Non-pigmented ciliary epithelial cell (primary cell): ENCODE results near the gene LTB4R.

Source experiments
- DNase-seq: peaks from one replicate; pipeline ENCODE4 v3.0.0-alpha.2; 2010; ENCODE audit warnings: low read depth

Gene LTB4R

GRCh38 chr14:24279301-24280186, 31.8 kb upstream of the LTB4R start:
- no peak for DNase-seq

DNA sequence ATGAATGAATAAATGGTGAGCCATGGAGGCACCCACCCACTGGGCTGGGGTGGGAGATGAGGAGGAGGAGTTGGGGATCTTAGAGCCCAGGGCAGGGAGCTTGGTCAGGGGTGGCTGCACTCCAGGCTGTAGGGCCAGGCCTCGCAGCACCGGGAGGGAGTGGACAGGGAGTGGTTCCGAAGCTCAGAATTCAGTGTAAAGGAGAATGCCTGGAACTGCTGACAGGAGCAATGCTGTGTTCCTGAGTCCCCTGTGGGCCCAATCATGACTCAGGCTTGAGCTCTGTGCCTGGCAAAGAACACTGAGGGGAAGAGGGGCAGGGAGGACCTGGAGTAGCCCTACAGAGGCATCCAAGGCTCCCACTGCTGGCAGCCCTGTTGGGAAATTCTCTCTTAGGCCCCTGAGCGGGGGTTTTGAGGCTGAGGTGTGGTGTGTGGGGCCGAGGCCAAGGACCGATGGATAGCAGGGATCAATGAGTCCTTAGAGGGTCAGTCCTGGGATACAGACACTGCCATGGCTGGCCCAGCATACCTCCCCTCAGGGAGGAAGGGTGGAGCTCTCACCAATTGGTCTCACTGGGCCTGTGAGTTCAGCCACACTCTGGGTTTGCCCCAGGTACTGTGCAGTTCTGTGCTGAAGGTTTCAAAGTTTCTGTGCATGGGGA, 30.4 kb upstream of the LTB4R start:
- DNase-seq = no peak

DNA sequence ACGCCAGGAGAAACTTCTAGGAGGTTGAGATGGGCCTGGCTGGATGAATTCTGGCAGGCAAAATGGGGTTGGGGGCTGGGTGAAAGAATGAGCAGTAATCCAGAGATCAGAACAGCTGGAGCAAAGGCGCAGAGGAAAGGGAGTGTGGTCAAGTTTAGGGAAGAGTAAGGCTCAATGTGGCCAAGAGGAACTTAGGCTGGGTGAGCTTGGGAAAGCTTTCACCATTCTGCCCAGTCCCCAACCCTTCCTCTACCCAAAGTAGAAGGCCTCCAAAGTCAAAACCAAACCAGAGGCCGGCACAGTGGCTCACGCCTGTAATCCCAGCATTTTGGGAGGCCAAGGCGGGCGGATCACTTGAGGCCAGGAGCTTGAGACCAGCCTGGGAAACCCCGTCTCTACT, 29.7 kb upstream of the LTB4R start:
- no peak for DNase-seq

DNA sequence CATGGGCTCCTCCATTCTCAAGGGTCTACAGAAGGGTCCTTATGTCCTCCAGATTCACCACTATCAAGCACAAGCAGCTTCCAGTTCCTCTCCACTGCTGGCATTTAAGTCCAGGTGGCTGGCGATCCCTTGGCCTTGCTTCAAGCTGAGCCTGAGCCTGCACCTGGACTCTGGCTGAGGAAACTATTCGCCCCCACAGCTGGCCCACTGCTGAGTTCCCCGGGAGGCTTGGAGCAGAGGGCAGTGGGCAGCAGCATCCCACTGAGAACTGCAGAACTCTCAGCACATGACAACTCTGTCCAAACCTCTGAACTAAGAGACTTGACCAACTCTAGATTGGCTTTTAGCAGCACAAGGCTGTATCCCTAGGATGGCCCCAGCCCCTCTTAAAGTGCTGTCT, 28.6 kb upstream of the LTB4R start:
- no peak for DNase-seq

DNA sequence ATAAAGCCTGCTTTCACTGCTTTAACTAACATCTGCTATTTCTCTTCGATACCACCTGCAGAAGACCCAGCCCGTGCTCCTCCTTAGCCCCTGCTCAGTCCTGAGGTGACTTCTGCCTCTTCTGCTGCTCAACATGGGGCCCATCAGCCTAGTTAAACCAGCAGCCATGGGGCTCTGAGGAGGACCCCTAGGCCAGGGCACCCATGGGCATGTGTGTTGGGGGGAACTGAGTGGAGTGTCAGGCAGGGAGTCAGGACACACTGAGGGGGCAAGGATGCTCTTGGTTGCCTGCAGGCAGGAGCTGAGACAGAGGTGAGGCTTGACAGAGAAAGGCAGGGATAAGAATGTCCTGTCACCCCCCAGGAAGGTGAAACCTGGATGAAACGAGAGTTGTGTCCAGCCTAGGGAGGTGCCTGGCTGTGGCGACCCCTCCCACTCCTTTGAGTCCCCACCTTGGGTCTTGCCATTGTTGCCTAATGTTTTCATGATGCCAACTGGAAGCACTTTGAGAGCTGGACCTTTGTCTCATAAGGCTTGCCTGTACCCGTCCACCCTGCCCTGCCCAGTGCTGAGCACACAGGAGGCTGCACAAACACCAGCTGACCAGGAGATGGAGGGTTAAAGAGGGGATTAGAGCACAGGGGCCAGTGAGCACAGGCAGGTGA, 27.4 kb upstream of the LTB4R start:
- no peak for DNase-seq

GRCh38 chr14:24284501-24285035, 26.7 kb upstream of the LTB4R start:
- DNase-seq = no peak

DNA sequence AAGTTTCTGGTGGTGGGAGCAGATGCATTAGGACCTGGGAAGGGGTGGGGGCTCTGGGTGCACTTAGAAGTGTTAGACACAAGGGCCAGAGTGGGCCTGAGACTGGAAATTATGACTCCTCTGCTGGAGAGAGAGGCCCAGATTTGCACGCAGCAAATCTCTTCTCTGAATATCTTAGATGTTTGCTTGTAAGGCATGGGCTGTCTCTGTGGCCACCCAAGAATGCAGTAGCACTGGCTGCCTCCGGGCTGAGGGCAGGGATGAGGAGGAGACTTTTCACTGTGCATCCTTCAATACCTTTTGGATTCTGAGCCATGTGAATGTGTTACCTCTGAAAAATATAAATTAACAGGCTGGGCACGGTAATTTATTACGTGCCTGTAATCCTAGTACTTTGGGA, 26.0 kb upstream of the LTB4R start:
- no peak for DNase-seq

DNA sequence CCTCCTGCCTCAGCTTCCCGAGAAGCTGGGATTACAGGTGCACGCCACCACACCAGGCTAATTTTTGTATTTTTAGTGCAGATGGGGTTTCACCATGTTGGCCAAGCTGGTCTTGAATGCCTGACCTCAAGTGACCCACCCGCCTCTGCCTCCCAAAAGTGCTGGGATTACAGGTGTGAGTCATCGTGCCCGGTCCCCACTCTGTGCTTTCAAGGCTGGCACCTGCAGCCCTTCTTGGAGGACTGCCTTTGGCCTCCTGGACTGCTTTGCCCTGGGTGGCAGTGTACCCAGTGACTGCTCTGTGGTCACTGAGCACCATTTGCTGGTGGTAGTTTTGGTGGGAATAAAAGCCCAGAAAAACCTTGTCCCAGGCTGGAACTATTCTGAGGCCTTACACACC, 24.3 kb upstream of the LTB4R start:
- DNase-seq = no peak

- no peak for DNase-seq
Measured at GRCh38 chr14:24289649-24290280, 21.5 kb upstream of the LTB4R start.

GRCh38 chr14:24290746-24291145, 20.6 kb upstream of the LTB4R start:
- no peak for DNase-seq

GRCh38 chr14:24291446-24292117, 19.7 kb upstream of the LTB4R start:
- DNase-seq = no peak

- no peak for DNase-seq
Measured at GRCh38 chr14:24292118-24292807, 19.0 kb upstream of the LTB4R start.

DNA sequence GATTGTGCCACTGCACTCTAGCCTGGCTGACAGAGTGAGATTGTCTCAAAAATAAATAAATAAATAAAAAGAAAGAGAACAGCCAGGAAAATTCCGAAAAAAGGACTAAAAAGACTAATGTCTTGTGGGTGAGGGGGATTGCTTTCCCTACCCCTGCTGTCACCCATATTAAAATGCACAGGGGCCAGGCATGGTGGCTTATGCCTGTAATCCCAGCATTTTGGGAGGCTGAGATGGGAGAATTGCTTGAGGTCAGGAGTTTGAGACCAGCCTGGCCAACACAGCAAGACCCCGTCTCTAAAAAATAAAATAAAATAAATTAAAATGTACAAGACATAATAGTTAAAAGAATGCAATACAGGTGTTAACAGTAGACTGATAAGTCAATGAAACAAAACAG, 17.8 kb upstream of the LTB4R start:
- DNase-seq = no peak

GRCh38 chr14:24296341-24297157, 14.8 kb upstream of the LTB4R start:
- DNase-seq = peak; percentile 91

DNA sequence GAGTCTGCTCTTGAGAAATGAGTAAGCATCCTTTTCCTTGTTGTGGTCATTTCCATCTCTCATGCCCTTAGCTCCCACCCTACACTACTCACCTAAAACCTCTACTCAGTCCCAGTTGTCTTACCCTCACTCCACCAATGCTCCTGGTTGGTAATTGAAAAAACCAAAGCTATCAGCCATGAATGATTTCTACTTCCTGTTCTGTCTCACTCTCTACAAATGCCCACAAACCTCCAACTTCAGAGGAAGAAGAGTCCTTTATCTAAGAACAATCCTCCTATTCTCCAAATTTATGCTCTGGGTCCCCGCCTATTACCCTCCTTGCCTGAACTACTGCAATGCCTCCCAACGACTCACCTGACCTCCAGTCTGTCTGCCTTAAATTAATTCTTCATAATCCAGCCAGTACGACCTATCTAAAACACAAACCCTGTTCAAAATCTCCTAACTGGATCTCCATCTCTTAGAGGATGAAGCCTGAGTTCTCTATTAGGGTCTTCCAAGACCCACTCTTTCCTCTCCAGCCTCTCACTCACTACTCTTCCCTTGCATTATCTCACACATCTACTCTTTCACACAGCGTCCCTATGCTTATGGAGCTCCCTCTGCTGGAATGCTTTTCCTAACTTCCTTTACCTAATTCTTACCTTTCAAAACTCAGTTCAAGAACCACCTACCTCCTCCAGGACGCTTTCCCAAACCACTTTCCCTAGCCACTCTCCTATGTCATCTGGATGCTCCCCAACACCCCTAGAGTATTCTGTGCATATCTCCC, 13.9 kb upstream of the LTB4R start:
- DNase-seq = no peak

GRCh38 chr14:24298892-24299254, 12.4 kb upstream of the LTB4R start:
- DNase-seq = peak; percentile 50

DNA sequence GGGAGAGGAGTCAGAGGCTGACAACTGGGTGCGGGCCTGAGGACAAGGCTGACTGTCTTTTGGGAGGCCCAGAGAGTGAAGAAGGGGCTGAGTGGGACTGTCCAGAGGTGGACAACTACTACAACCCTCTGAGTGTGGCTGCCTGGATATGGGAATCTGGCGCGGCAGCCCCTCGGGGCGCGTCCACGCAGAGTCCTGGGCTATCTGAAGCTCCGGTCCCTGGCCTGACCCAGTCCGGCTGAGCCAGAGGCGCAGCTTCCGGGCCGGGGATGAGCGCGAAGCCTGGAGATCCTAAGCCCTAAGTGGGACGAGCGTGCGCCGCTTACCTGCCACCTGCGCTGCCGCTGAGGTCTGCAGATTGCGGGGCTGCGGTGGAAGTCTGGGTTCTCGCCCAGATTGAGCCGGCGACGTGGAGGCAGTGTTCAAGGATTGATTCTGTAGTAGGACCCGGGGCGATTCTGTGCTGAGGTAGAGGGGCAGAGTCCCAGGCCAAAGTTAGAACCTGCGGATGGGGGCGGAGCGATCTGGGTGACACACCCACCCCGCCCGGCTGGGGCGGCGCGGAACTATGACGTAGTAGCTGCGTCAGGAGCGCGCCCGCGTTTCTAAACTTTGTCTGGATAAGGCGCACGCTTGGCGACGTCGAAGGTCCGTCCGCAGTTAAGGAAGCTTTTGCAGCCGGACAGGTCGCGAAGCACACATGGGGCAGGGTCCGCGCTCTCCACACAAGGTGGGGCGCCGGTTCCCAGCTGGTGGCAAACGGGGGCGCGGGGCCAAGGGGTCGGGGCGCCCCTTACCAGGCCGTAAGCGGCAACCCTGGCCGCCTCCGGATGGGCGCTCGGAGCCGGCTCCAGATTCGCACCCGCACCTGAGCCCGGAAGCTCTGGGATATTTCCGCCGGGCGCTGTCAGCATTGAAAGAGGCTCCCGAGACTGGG, 11.8 kb upstream of the LTB4R start, which contains the start of the genes DHRS1 and NOP9:
Gene DHRS1 (minus strand): TSS at position 526 of the 937 bp plus-strand sequence. CDS start 674 bp downstream, outside the sequence.
Gene NOP9 (plus strand): TSS at position 596 of the 937 bp plus-strand sequence. CDS start 105 bp downstream, at position 701.
- peak; percentile 48 for DNase-seq
